ENCODE measurements around the gene DLG1. TPM values are rescaled to one million over a fixed set of nuclear protein-coding genes. Genes with fewer than 3 reads are reported as not detected.

The DLG1 gene
- total and polyA plus RNA-seq, 2 experiments from 2014 or later = 54.8 to 128 TPM

GRCh38 chr3:196995027-196995426 lies 303.4 kb downstream of the DLG1 start:
- WGBS (ENCODE audit: low lambda C conversion rate, missing lambda C conversion rate) = 97% methylated on average over 16 of the region's 19 CpGs

GRCh38 chr3:196994056-196994455 lies 304.4 kb downstream of the DLG1 start:
- Histone ChIP-seq H2AFZ (no peak overlapping the region), H3K9me3 (ENCODE audit: low read depth) (no peaks in the 10 kb centered on the region), H3K79me2 (no peaks in the 10 kb centered on the region), H3K4me3 (no peak overlapping the region), H3K27ac (no peak overlapping the region), H3K36me3 (replicated peaks; ENCODE audit: insufficient read depth, low read depth) (no peaks in the 10 kb centered on the region), H3K4me1 (ENCODE audit: insufficient read depth) (peaks cover 16% of the 10 kb centered on the region), H3K27me3 (no peaks in the 10 kb centered on the region), H4K20me1 (ENCODE audit: insufficient read depth, poor library complexity, severe bottlenecking) (no peaks in the 10 kb centered on the region), H3K4me2 (no peak overlapping the region), H3K9me2 (replicated peaks; ENCODE audit: insufficient read depth) (no peaks in the 10 kb centered on the region)
- WGBS (ENCODE audit: low lambda C conversion rate, missing lambda C conversion rate) = 74% methylated on average over 16 of the region's 16 CpGs
- TF ChIP-seq EZH2 (IDR thresholded peaks at IDR 0.05; ENCODE audit: borderline replicate concordance) (no peak), CTCF (IDR thresholded peaks at IDR 0.05; ENCODE audit: poor library complexity) (no peak), EZH2phosphoT487 (IDR thresholded peaks at IDR 0.05; ENCODE audit: low read depth, severe bottlenecking, unreplicated experiment) (no peak)
- DNase-seq (ENCODE audit: low spot score) = no peak

More at GRCh38 chr3:196995027-196995426, 303.4 kb downstream of the DLG1 start:
- Histone ChIP-seq H3K36me3 (replicated peaks; ENCODE audit: insufficient read depth, low read depth) (no peaks in the 10 kb centered on the region), H3K4me3 (no peak overlapping the region), H2AFZ (no peak overlapping the region), H3K4me2 (no peak overlapping the region), H3K9me2 (replicated peaks; ENCODE audit: insufficient read depth) (no peaks in the 10 kb centered on the region), H3K27ac (no peak overlapping the region), H3K9me3 (ENCODE audit: low read depth) (no peaks in the 10 kb centered on the region), H3K27me3 (no peaks in the 10 kb centered on the region), H4K20me1 (ENCODE audit: insufficient read depth, poor library complexity, severe bottlenecking) (no peaks in the 10 kb centered on the region), H3K4me1 (ENCODE audit: insufficient read depth) (peaks cover 8% of the 10 kb centered on the region), H3K79me2 (no peaks in the 10 kb centered on the region)
- no peak for DNase-seq (ENCODE audit: low spot score)
- TF ChIP-seq CTCF (IDR thresholded peaks at IDR 0.05; ENCODE audit: poor library complexity) (no peak), EZH2phosphoT487 (IDR thresholded peaks at IDR 0.05; ENCODE audit: low read depth, severe bottlenecking, unreplicated experiment) (no peak), EZH2 (IDR thresholded peaks at IDR 0.05; ENCODE audit: borderline replicate concordance) (no peak)

Small RNAs within 50 kb of the gene (microRNA-seq; reads per million reads assigned to microRNA genes)
- gene MIR4797 = not detected

Small RNAs within 50 kb of the gene (small RNA-seq; reads per million reads assigned to genes)
- gene MIR4797 = not detected
